Right hindlimb (tissue), 1 donor: ENCODE results near the gene SORCS2.

Source experiments
- DNase-seq: peaks from one replicate; pipeline ENCODE4 v3.0.0-alpha.2; 2018

SORCS2 gene

GRCh38 chr4:7725951-7726350, 533.6 kb downstream of the SORCS2 start:
- no peak for DNase-seq

- DNase-seq: no peak
These were observed 534.5 kb downstream of the SORCS2 start for GRCh38 chr4:7726665-7727413.

- DNase-seq: no peak
These were observed 535.4 kb downstream of the SORCS2 start for GRCh38 chr4:7727749-7728148.

GRCh38 chr4:7731437-7731836, 539.1 kb downstream of the SORCS2 start:
- DNase-seq: no peak

- DNase-seq: no peak
These were observed 539.9 kb downstream of the SORCS2 start for GRCh38 chr4:7732263-7732662.

GRCh38 chr4:7733201-7733600, 540.9 kb downstream of the SORCS2 start:
- DNase-seq: no peak

GRCh38 chr4:7733801-7734650, 541.7 kb downstream of the SORCS2 start:
- DNase-seq: no peak

- no peak for DNase-seq
These were observed 542.4 kb downstream of the SORCS2 start for GRCh38 chr4:7734651-7735260.

- DNase-seq: no peak
These were observed 543.1 kb downstream of the SORCS2 start for GRCh38 chr4:7735395-7735794.

GRCh38 chr4:7735961-7736360, 543.6 kb downstream of the SORCS2 start:
- DNase-seq: no peak

GRCh38 chr4:7736436-7737267, 544.3 kb downstream of the SORCS2 start:
- DNase-seq: no peak

GRCh38 chr4:7737268-7737645, 544.9 kb downstream of the SORCS2 start:
- no peak for DNase-seq

GRCh38 chr4:7737752-7738457, 545.6 kb downstream of the SORCS2 start:
- no peak for DNase-seq

- no peak for DNase-seq
These were observed 546.2 kb downstream of the SORCS2 start for GRCh38 chr4:7738458-7739076.

- DNase-seq: no peak
These were observed 547.0 kb downstream of the SORCS2 start for GRCh38 chr4:7739077-7739917.

- DNase-seq: no peak
These were observed 547.9 kb downstream of the SORCS2 start for GRCh38 chr4:7739918-7740865.

- no peak for DNase-seq
These were observed 548.7 kb downstream of the SORCS2 start for GRCh38 chr4:7740866-7741525.

GRCh38 chr4:7741946-7742806, 549.8 kb downstream of the SORCS2 start:
- no peak for DNase-seq
